ENCODE data around the gene ENTHD1. TPM values are rescaled to one million over a fixed set of nuclear protein-coding genes. Genes with fewer than 3 reads are reported as not detected.

ENTHD1 gene
- total RNA-seq, 3 donors from 2014 or later = not detected

DNA sequence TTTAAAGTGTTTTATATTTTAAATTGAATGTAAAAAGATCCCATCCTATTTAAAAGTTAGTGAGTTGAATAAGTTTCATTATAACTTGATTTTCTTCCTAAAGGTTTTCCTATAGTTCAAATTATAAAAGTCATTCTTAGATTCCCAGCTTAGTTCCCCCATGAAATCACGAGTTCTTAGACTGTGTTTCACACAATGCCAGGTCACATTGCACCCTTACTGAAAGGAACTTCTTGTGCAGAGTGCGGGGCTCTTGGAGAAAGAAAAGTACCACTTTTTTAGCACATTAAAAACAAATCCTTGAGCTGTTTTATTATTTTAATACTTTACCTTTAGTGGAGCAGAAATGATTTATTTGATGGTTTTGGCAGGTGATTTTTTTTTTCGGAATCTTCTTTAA lies 22.9 kb upstream of the ENTHD1 start:
- H3K4me1 ChIP-seq (ENCODE audit: low read depth) = no peaks in the 10 kb centered on the region
- no peak overlapping the region for H3K4me3 ChIP-seq
- no peak for ATAC-seq
- no peaks in the 10 kb centered on the region for H3K36me3 ChIP-seq (ENCODE audit: low read depth)
- TF ChIP-seq, protein P1, sequence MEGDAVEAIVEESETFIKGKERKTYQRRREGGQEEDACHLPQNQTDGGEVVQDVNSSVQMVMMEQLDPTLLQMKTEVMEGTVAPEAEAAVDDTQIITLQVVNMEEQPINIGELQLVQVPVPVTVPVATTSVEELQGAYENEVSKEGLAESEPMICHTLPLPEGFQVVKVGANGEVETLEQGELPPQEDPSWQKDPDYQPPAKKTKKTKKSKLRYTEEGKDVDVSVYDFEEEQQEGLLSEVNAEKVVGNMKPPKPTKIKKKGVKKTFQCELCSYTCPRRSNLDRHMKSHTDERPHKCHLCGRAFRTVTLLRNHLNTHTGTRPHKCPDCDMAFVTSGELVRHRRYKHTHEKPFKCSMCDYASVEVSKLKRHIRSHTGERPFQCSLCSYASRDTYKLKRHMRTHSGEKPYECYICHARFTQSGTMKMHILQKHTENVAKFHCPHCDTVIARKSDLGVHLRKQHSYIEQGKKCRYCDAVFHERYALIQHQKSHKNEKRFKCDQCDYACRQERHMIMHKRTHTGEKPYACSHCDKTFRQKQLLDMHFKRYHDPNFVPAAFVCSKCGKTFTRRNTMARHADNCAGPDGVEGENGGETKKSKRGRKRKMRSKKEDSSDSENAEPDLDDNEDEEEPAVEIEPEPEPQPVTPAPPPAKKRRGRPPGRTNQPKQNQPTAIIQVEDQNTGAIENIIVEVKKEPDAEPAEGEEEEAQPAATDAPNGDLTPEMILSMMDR (IDR thresholded peaks at IDR 0.05) = no peak
- H3K9me3 ChIP-seq = no peaks in the 10 kb centered on the region
- intact Hi-C loops (cut with DNase I, micrococcal nuclease) = loop anchor here in 1 of 2 donors (10.0 kb wide), 1 partner anchor 62 kb away; no protein-coding TSS in a partner anchor
- DNase-seq = no peak

GRCh38 chr22:39915295-39915726 lies 21.8 kb upstream of the ENTHD1 start:
- intact Hi-C loops (cut with DNase I, micrococcal nuclease) = loop anchor here in 1 of 2 donors (10.0 kb wide), 1 partner anchor 61 kb away; no protein-coding TSS in a partner anchor
- ATAC-seq (no peak), DNase-seq (no peak)
- Histone ChIP-seq H3K36me3 (ENCODE audit: low read depth) (no peaks in the 10 kb centered on the region), H3K9me3 (no peaks in the 10 kb centered on the region), H3K4me3 (no peak overlapping the region), H3K4me1 (ENCODE audit: low read depth) (no peaks in the 10 kb centered on the region)
- TF ChIP-seq, protein P1 (IDR thresholded peaks at IDR 0.05) = no peak

DNA sequence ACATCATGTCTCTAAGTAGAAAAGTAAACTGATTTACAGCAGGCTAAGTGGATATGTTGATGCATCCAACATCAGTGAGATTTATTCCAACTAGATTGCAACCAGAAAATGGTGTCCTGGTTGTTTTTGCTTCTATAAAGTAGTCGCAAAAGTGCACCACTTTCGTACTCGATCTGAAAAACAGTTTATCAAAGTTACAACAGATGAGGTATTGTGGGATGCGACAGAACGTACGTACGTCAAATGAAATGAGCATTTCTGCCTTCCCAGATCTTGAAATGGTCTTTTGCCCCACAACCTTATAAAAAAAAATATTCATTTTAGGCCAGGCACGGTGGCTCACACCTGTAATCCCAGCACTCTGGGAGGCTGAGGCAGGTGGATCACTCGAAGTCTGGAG lies 21.0 kb upstream of the ENTHD1 start:
- TF ChIP-seq, protein P1 (IDR thresholded peaks at IDR 0.05) = no peak
- ATAC-seq (no peak), DNase-seq (no peak)
- intact Hi-C loops (cut with DNase I, micrococcal nuclease) = loop anchor here in 1 of 2 donors (10.0 kb wide), 1 partner anchor 60 kb away; no protein-coding TSS in a partner anchor
- no peaks in the 10 kb centered on the region for H3K36me3 ChIP-seq (ENCODE audit: low read depth)
- H3K9me3 ChIP-seq = no peaks in the 10 kb centered on the region
- H3K4me1 ChIP-seq (ENCODE audit: low read depth) = no peaks in the 10 kb centered on the region
- H3K4me3 ChIP-seq = no peak overlapping the region

DNA sequence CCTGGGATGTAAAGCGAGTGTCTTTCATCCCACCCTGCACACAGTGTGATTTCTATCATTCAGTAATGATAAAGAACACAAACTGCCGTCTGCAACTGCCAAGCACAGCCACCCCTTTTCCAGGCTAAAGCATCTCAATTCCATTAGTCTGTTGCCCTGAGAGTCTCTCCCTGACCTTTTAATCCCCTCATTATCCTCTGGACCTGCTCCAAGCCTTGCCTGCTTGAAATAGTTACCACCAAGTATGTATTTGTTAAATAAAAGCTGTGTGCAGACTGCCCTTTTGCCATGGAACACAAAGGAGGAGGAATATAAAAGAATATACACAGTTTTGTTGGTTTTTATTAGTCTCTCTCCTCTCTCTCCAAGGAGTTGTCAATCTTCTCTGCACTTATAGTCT lies 20.3 kb upstream of the ENTHD1 start:
- H3K36me3 ChIP-seq (ENCODE audit: low read depth) = no peaks in the 10 kb centered on the region
- no peak overlapping the region for H3K4me3 ChIP-seq
- intact Hi-C loops (cut with DNase I, micrococcal nuclease) = loop anchor here in 1 of 2 donors (10.0 kb wide), 1 partner anchor 59 kb away; no protein-coding TSS in a partner anchor
- no peak for ATAC-seq
- DNase-seq = no peak
- TF ChIP-seq, protein P1 (IDR thresholded peaks at IDR 0.05) = no peak
- H3K9me3 ChIP-seq = no peaks in the 10 kb centered on the region
- no peaks in the 10 kb centered on the region for H3K4me1 ChIP-seq (ENCODE audit: low read depth)

- no peak for DNase-seq
- ATAC-seq = no peak
- Histone ChIP-seq H3K4me1 (ENCODE audit: low read depth) (no peaks in the 10 kb centered on the region), H3K9me3 (no peaks in the 10 kb centered on the region), H3K36me3 (ENCODE audit: low read depth) (no peaks in the 10 kb centered on the region), H3K4me3 (no peak overlapping the region)
- intact Hi-C loops (cut with DNase I, micrococcal nuclease) = loop anchor here in 1 of 2 donors (10.0 kb wide), 1 partner anchor 59 kb away; no protein-coding TSS in a partner anchor
- TF ChIP-seq, protein P1 (IDR thresholded peaks at IDR 0.05) = no peak
These were observed 19.8 kb upstream of the ENTHD1 start for GRCh38 chr22:39913321-39913720.

All from mucosa of descending colon (tissue), 3 donors.